Non-pigmented ciliary epithelial cell (primary cell): Measurements from ENCODE around the gene PAMR1.

Experiments used
- DNase-seq: peaks from one replicate; pipeline ENCODE4 v3.0.0-alpha.2; 2010; ENCODE audit warnings: low read depth

Gene PAMR1

DNA sequence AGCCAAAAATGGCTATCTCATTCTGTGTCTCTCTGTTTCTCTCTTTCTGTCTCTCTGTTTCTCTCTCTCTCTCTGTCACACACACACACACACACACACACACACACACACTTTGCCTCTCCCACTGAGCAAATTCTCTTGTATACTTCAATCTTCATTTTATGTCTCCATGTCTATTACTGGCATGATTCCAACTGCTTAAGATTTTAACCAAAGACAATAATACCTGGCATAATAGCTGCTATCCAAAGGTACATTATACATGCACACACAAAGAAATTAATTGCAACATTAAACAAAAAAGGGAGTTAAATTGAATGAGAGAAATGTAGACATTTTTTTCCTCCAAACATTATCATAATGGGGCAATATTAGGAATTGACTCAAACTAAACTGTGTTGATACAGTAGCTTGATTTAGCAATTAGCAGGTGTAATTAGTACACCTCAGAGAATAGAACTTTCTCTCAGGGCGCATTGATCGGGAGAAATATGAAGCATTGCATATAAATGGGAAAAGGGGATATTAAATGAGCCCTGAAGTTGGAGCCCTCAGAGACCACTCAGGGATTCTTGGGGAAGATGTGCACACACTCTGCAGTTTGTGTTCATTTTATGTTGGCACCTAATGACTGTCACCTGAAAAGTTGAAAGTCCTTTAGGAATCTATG lies 88.7 kb downstream of the PAMR1 start:
- DNase-seq: no peak

DNA sequence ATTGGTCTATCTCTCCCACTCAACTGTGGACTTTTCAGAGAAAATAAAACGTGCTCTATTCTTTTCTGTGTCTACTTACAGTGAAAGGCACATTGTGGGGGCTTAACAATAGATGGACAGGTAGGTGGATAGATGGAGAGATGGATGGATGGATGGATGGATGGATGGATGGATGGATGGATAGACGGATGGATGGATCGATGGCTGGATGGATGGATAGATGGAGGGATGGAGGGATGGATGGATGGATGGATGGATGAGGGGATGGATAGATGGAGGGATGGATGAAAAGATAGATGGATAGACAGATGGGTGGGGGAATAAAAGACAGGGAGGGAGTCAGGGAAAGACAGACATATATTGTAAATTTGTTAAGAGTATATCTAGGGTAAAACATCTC lies 91.8 kb downstream of the PAMR1 start:
- DNase-seq: no peak

DNA sequence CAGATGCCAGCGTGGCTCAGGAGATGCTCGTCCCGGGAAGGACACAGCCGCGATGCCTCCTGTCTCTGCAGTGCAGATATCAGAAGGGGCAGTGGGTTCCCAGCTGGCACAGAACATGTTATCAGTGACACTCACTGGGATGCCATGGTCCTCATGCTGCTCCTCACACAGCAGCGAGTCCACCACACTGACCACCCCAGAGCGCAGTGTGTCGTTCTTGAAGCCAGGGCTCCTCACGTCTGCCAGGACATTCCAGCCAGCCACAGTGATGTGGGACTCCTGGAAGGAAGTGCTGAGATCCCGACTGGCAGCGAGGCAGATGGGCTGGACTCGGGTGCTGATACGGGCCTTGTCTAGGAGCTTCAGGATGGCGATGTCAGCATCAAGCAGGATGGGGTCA lies 93.0 kb downstream of the PAMR1 start:
- no peak for DNase-seq

DNA sequence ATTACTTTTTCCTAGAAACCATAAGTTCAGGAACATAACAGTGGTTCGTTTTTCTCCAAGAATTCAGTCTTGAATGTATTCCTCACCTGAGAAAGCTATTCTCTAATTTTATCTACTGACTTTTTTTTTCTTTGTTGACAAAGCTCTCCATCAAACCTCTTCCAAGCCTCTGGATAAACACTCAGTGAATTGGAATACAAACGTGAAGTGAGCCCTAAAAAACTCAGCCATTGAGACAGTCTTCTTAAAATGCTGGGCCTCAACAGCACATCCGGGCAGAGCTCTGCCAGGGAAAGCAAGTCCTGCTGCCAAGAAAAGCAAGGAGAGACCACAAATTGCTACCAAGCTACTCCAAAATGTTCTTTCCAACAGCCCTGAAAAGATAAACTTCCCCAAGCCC lies 98.3 kb downstream of the PAMR1 start:
- DNase-seq: no peak

DNA sequence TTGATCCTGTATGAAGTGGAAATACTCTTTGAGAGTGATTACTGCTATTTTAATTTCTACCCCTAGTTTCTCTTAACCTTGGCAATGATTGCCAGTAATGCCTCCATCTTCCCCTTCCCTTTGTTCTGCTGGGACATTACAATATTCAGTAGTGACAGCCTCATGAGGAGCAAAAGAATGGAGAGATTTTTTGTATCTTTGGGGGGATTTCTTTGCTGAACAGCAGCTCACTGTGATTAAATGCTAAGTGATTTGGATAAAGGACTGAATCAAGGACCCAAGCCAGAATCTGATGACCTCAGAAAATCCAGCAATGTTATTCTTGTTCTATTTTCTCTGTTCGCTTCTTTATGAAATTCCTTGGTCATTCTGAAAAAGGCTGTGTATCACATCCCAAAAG lies 99.1 kb downstream of the PAMR1 start:
- no peak for DNase-seq

DNA sequence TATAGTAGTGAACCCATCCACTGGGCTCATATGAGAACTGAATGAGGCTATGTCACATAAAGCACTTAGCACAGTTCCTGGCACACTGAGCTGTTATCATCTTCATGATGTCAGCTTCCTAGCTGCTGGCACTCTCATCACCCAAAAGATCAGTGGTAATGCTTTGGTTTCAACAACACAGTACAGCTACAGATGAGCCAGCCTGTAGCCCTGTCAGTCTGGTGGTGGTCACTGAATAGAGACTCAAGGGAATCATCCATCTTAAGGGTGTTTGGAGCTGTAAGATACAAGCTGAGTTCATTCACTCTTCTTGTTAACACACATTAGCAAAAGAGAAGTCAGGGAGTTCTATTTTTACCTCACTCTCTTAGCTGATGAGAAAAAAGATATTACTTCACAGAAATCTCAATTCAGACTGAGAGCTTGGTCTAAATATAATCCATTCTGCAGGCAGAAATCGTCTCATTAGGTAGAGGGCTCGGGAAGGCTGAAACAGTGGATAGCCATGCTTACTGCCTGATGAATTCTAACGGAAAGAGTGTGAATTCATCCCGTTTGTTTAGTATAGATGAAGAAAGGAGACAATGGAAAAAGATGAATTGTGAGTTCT lies 99.7 kb downstream of the PAMR1 start:
- no peak for DNase-seq

DNA sequence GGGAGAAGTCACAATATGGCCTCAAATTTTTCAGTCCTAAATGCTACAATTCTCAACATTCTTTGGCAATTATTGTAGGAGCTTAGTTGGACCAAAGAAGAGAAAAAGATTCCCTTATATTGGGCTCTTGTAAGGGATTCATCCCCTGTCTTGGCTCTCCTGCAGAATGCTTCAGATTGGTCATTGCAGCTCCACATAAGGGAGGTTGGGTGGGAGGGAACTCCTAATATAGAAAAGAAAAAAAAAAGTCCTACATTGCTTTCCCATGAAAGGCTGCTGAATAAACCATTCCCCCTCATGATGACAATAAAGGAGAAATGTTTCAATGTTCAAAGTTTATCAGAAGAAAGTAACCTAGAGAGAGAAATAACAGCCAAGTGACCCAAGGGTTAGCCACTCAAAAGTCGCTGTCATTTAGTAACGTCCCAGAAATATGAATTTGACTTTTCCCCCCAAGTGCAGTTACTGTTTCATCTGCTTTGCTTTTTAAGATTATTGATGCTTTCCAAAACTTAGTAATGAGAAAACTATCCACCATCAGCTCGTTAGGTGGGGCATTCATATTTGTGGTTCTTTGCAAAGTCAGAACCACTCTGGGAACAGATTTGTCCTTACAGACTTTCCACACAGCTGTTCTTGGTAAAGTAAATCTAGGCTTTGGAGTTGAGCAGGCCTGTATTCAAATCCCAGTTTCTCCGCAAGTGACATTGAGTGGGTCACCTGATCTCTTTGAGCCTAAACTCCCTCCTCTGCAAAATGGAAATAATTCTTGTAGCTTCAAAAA lies 101.1 kb downstream of the PAMR1 start:
- no peak for DNase-seq

DNA sequence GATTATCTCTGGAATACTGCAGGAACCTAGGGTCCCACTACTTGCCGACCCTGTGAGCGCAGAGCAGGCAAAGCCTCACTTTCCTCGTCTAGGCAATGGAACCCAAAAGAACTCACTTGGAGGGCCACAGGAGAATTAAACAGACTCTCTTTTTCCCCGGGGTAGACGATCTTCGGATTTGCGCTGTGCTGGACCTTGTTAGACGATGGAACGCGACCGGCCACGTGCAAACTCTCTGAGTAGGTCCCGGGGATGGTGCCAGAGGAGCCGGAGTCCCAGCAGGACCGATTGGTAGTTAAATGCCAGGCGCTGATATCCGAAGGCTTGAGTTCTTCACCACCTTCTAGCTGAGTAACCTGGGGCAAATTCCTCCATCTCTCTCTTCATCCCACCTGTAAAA lies 105.0 kb downstream of the PAMR1 start:
- no peak for DNase-seq

DNA sequence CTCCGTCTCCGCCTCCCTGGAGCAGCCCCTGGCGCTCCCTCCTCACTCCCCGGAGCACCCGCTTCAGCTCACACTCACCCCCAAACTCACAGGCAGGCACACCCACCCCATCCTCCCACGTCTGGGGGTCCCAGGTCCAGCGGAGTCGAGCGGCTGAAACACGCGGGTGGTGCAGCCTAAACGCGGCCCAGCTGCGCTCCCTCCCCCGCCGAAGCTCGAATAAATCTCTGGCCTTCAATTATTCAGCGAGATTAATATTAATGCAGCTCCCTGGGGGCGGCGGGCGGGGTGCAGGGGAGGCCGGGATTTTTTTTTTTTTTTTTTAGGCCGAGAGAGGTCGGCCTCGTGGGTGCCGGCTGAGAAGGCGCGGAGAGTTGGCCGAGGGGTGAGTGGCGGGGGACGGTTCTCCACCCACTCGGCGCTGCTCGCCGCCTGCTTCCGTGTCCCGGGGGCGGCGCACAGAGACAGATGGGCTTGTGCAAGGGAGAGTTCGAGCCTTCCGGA lies 105.5 kb downstream of the PAMR1 start:
- DNase-seq: no peak

DNA sequence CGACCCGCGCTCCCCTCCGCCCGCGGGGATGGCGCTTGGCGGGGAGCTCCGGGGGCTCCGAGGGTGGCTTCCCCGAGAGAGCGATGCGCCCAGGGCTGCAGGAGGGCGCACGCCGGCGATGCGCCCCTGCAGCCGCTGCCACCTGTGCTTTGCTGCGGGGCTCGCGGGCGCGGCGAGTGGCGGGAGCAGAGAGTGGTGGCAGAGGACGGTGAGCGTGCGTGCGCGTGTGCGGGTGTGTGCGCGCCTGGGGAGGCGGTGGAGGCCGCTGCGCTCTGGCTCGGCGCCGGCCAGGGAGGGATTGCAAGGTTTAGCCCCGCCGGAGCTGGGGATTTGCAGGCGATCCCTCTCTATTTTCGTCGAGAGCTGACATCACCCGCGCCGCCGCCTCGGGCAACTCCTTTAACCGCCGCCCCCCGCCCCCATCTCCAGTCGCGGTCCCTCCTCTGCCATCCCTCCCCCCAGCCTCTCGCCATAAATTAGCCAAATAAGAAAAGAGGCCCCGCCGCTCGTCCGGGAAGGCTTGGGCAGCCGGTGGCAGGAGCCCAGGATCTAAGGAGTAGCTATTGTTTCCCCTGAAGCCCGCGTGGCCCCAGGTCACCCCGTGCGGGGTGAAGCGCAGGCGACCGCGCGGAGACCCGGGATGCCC lies 106.1 kb downstream of the PAMR1 start, which contains the start of gene SLC1A2:
TSS of gene SLC1A2 (minus strand) at position 375 of the 646 bp plus-strand sequence. CDS start 592 bp downstream, outside the sequence.
- DNase-seq: no peak

DNA sequence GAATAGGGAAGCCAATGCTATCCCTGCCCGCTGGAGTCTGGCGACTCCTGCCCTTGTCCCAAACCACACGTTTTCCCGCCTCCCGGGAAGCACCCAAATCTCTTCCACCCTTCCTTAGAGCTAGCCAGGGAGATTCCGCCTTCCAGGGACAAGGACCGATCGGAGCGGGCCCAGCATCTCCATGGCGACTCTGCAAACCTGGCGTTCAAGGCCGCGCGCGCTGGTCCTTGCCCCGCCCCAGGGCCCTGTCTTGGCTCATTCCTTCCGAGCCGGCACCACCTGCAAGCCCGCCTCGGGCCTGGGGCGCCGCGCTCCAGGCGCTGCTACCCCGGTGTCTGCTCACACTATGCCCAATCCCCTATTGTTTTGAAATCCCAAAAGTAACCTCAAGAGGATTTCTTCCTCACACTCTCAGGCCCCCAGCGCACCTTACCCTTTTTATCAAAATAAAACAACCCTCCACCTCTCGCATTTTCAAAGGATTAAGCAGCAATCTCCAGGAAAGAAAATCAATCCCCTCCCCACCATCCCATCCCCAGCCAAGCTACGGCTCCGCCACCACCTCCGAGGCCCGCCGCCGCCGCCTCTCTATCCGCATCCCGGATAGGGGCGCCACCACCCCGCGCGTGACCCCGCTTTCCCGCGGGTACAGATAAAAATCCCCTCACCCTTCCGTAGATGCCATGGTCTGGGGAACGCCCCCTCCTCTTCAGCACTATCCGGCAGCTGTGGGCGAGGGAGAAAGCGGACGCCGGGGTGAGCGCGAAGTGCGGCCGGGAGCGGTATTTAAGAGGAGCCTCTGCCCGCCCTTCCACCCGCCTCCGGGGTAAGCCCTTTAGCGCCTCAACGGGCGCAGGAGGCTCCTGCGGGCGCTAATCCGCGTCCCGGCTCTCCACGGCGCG lies 106.9 kb downstream of the PAMR1 start:
- DNase-seq: no peak

DNA sequence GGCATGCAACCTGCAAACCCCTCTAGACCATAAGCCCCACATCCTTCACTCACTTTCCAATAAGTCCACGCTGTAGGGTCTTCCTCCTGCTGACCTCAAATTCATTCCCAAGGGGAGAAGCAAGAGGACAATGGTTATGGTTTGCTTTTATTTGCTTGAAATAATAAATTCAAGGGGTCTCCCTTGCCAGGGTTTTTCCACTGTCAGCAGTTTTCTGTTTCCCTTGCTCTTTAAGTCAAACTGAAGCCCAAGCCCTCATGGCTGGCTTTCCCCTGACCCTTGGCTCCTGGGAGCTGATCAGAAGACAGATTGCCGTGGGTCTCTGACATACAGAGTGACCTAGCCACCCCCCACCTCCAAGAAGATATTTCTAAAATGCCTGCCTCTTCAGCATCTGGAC lies 109.9 kb downstream of the PAMR1 start:
- DNase-seq: no peak

DNA sequence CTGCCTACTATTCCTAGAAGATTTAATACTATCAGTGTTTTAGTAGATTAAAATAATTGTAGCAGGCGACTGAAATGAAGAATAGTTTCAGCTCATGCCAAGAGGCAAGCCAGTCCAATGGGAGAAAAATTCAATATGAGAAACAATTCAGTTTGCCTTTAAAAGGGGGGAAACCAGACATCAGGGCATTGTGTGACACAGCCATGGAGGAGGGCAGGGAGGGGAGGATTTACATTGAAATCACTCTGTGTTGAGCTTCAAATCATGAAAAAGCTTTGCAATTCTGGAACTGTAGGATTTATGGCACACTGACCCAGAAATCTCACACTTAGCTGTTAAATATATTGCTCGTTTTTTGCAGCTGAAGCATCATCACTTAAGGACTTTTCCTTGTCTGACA lies 110.6 kb downstream of the PAMR1 start:
- DNase-seq: no peak

DNA sequence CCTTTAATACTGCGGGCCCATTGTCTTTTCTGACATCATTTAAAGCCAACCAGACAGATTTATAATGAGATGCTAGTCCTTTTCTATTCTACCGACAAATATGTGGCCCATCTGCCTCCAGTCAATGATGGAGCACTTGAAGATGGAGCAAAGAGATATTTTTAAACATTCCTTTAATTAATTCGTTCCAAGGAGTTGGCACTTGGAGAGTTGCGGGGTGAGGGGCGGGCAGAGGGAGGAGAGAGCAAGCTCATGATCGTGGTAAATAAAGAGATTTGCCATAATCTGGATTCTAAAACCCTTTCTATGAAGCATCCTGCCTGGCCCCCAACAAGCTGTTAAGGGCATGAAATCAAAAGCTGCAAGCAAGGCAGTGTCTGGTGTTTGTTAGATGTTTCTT lies 111.1 kb downstream of the PAMR1 start:
- DNase-seq: no peak

DNA sequence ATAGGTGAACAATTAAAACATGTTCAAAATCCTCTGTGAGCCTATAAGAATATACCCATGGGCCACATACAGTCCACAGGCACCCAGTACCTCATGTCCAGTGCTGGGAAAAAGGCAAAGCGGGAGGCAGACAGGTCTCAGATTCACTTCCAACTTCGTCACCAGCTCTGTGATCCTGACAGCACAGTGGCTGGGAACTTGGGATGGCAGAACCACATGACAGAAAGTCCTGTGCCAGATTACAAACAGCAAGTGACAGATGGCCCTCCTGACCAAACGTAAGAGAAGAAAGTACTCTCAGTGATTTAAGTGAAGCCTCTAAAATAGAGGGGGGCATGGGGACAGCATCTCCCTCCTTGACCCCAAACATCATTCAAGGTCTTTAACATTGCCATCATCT lies 111.8 kb downstream of the PAMR1 start:
- DNase-seq: no peak

DNA sequence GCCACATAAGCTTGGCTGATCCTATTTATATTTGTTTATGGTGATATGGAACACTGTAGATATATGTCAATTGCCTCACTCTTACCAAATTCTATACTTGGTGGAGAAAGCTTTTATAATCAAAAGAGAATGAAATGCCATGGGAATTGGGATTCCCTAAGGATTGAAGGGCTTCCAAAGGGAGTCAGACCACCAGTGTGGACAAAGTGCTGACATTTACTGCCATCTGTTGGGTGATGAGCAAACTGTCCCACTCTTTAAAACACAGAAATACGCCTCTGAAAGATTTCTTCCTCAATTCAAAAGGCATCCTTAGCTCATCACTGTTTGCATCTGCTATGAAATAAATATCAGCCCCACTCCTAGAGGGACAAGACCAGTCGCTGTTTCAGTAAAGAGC lies 113.1 kb downstream of the PAMR1 start:
- DNase-seq: no peak

DNA sequence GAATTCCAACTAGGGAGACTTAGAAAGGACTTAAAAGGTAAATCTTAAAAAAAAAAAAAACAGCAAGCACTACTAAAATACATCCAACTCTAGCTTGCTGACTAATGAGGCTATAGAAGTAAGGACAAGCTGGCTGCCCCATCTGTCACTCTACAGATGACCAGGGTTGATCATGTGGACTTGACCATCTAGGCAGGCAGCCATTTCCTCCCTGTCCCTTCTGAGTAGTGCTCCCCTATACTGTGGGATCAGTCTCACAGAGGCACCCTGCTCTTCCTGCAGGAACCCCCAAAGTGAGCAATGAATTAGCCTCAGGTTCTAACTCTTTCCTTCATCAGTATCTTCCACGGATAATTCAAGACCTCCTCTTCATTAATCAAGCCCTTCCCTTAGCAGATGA lies 118.4 kb downstream of the PAMR1 start:
- no peak for DNase-seq

DNA sequence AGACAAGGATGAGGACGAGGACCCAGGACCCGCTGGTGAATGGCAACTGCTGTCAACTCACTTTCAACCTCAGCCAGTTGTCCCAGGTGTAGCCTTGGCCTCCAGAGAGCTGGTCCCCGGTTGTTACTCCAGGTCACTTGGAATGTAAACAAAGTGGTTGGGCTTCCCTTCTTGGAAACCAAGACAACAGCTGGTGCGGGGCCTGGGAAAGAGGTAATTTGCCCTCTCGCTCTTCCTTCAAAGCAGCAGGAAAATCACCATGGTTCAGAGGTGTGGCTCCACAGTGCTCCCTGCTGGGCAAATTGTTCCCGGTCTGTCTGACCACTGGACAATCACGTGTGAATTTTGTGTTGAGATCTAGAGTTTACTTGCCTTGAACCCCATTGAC lies 121.0 kb downstream of the PAMR1 start:
- no peak for DNase-seq

DNA sequence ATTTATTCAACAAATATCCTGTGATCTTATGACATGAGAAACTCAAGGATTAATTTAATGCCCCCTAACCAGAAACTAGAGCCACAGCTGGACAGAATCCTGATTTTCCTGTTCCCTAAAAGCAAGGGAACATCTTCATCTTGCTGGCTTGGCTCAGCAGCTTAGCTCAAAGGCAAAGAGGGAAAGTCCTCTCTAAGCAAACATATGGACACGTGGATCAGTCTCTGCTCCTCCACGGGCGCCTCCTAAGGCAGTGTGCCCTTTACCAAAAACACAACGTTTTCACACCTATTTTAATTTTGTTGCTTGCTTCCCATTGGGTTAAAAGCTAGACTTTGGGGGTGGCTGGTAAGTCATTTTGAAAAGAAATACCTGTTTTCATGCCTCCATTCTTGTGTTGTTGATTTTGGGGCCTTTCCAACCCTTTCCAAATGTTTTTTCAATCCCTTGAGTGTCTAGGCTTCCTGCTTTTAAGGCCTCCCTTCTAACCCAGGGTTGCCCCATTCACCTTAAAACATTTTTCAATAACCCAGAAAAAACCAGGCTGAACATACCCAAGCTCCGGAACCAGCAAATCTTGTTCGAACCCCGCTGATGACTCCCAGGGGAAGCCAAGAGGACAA lies 121.5 kb downstream of the PAMR1 start:
- DNase-seq: no peak

DNA sequence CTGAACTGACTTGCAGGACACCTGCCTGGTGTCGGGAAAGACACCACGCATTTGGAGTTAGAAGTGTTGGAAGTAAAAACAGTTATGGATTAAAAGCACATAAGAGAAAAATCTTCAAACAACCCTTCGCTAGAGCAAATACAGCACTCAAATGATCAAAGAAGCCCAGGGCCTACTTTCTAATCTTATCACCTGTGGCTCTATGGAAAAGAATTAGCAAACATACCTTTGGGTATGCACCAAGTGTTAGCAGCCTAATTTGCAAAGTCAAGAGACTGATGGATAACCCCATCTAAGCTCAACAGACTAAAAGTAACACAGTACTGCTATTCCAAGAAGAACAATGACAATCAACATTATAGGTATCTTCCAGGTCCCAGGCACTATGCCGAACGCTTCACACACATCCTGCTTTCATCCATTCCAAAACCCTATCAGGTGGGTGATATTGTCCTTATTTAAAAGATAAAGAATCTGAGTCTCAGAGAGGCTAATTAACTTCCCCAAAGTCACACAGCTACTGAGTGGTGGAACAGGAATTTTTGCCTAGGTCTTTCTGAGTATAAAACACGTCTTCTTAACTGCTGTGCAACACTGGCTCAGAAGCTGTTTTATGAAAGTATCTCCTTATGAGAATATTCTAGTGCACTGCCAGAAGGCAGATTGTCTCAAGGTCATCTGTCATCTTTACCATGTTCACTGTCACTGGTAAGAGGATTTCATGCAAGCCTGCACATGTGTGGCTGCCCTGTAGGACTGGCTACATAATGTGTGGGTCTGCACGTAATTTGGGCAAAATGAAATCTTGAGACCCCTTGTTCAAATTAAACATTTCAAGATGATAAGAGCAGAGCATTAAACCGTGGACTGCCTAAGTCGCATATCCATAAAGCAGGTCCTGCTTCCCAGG lies 122.4 kb downstream of the PAMR1 start:
- DNase-seq: no peak
